Fibroblast of mammary gland (primary cell): Measurements from ENCODE around the gene ATP1B1.
A peak's percentile ranks its signal among the peaks of the same experiment; 100 is the strongest.

Experiments used
- DNase-seq: peaks from one replicate; pipeline ENCODE4 v3.0.0-alpha.2; 2010; ENCODE audit warnings: low read depth
- H3K4me3 ChIP-seq: 2 replicates; pipeline ENCODE4 v1.5.1; 2011; ENCODE audit warnings: low read depth, mild to moderate bottlenecking, low read length, moderate library complexity; ENCODE audit not compliant: control insufficient read depth
- TF ChIP-seq, protein P1 (sequence below): conservative IDR thresholded peaks from 2 replicates; pipeline ENCODE4 v1.5.1; 2011; ENCODE audit warnings: low read depth, low read length, inconsistent platforms; ENCODE audit not compliant: control insufficient read depth, insufficient read depth

The ATP1B1 gene

DNA sequence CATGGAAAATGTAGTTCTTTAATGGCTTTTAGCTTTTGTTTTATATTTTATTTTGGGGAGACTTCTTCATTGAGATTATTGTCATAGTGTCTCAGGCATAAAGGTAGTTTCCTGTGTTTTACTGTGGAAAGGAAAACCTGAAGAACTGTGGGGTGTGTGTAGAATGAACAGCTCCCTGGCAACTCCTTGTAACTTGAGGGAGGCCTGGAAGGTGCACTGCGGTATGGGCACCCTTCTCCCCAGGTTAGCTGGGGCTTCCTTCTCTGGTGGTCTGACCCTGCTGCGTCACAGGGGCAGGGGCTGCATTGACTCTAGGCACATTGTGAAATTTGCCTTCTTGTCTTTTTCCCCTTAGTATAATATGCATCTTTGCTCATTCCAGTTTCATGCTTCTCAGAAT, 1.7 kb downstream of the ATP1B1 start:
- no peak for DNase-seq
- TF ChIP-seq, protein P1, sequence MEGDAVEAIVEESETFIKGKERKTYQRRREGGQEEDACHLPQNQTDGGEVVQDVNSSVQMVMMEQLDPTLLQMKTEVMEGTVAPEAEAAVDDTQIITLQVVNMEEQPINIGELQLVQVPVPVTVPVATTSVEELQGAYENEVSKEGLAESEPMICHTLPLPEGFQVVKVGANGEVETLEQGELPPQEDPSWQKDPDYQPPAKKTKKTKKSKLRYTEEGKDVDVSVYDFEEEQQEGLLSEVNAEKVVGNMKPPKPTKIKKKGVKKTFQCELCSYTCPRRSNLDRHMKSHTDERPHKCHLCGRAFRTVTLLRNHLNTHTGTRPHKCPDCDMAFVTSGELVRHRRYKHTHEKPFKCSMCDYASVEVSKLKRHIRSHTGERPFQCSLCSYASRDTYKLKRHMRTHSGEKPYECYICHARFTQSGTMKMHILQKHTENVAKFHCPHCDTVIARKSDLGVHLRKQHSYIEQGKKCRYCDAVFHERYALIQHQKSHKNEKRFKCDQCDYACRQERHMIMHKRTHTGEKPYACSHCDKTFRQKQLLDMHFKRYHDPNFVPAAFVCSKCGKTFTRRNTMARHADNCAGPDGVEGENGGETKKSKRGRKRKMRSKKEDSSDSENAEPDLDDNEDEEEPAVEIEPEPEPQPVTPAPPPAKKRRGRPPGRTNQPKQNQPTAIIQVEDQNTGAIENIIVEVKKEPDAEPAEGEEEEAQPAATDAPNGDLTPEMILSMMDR, result no peak
- H3K4me3 ChIP-seq, result no peak overlapping the region

DNA sequence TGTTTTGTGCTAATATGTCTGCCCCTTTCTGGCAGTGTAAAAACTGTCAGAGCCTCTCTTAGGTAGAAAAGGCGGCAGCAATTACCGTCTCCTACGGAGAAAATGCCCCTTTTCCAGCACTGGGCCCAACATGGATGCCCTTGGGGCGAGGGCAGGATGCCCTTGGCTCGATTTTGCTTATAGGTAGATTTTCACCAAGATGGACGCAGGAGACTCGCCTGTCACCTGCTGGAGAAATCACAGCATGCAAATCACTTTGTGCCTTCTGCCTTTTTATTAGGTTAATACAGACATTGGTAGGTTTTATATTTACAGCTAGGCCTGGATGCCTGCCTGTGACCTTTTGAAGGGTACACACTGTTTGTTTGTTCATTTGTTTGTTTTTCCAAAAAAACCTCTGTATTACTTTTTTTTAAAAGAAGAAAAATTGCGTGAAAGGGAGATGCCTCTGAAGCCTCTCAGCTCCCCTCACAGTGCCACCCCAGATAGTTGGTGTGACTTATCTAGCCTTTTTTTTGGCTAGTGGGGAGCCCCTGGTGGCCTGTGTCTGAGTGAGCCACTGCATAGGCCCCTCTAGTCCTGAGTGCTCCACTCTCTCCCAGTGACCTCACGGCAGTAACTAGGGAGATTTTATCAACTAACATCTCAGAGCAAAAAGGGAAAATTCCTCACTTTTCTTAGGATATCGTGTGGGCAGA, 2.5 kb downstream of the ATP1B1 start:
- DNase-seq, result no peak
- TF ChIP-seq, protein P1, result peak; percentile 6
- no peak overlapping the region for H3K4me3 ChIP-seq

DNA sequence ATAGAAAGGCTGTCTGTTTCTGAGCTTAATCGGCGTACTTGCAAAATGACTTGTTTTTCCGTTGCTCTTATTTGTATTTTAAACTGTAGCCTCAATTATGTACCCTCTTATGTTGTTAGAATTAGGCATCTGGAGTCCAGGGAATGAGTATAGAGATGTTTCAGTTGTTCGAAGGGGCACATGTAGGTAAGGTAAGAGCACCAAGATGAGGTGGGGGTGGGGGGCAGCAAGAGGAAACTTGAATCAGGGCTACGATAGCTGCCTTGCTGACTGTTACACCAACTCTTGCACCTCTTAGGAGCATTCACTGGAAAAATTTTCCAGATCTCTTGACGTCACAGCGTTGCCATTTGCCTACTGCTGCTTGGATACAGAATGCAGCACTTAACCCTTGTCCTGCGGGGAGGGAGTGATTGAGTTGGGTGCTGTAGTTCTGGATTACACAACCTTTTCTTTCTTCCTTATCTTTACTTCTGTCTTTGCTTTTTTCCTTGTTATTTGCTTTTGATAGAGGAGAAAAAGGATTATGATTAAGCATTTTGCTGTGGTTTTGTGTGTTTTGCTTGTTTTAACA, 3.2 kb downstream of the ATP1B1 start:
- TF ChIP-seq, protein P1, result no peak
- H3K4me3 ChIP-seq, result no peak overlapping the region
- DNase-seq, result peak; percentile 64

DNA sequence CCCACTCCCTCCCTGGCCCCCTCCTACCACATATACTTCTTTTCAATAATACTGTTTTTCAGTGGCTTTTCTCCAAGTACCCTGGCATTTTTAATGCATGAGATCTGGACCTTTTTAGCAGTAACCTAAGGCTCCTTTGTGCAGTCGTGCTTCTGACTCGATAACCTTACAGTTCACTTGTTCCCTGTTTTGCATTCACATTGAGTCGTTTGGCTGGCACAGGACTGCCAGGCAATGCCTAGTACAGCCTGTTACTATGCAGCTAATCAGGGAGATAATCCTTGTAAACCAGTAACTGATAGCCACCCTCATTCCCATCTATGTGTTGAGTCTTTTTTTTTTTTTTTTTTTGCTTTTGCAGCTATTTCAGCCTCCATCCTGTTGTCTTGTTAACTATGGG, 3.7 kb downstream of the ATP1B1 start:
- TF ChIP-seq, protein P1, result no peak
- no peak overlapping the region for H3K4me3 ChIP-seq
- no peak for DNase-seq

DNA sequence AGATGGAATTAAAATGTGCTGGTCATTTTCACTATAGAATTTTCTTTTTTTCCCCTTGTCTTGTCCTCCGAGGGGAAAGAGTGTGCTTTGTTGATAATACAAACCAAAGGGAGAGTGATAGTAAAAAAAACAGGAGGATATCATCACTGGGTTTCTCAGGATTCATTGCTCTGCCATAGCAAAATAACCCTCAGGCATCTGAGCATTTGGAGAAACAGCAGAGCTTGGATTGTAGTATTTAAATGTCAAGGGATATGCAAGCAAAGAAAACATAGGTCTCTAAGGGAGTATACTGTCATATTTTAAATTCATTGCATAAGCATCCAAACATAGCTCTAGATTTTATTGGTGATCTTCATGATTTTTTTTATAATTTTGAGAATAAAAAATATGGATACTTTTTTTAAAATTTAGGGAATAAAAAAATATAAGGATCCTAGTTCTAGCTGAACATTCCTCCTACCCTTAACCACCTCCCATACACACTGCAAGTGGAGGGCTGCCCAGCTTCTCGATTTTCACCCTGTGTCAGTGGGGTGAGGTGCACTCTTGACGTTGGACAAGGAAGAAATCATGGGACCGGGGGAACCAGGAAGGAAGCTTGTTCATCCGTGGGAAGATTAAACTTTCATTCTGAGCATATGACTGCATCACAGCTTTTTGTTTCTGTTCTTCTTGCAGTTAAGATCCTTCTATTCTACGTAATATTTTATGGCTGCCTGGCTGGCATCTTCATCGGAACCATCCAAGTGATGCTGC, 4.4 kb downstream of the ATP1B1 start:
- DNase-seq, result peak; percentile 22
- TF ChIP-seq, protein P1, result no peak
- no peak overlapping the region for H3K4me3 ChIP-seq

DNA sequence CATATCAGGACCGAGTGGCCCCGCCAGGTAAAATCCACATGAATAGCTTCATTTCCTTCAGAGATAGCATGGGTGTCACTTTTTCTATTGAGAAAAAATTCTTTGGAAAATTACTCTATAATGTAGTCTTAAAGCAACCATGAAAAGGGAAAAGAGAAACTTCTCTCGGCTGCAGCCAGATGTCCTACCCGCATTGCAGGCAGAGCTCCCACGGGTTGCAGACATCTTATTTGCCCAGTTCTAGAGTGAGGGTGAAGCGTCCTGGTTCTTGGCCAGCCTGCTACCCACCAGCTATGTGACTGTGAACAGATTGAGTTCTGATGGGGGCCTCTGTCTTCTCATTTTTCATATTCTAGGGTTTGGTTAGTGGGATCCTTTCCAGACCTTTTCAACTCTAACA, 5.0 kb downstream of the ATP1B1 start:
- TF ChIP-seq, protein P1, result no peak
- H3K4me3 ChIP-seq, result no peak overlapping the region

More for the DNA sequence above, 5.0 kb downstream of the ATP1B1 start:
- DNase-seq, result no peak
